Activated CD4-positive, CD25-positive, alpha-beta regulatory T cell treated with anti-CD3 and anti-CD28 coated beads, Interleukin-2, amount 50 U/mL, for 72 hours (primary cell): ENCODE measurements around the gene NRP2.

Experiments used
- DNase-seq: peaks from one replicate; pipeline ENCODE4 v3.0.0; 2021

NRP2 gene

GRCh38 chr2:205682239-205682970 lies at the start of gene NRP2:
NRP2 (plus strand) TSS chr2:205682501; CDS start chr2:205683291, 790 bp downstream.
- DNase-seq: peak; percentile 37

- no peak for DNase-seq
Measured at GRCh38 chr2:205633994-205634393, 48.3 kb upstream of the NRP2 start.

- no peak for DNase-seq
Measured at GRCh38 chr2:205636549-205637319, 45.6 kb upstream of the NRP2 start.

GRCh38 chr2:205637320-205637602 lies 45.0 kb upstream of the NRP2 start:
- DNase-seq: no peak

- DNase-seq: no peak
Measured at GRCh38 chr2:205637779-205638503, 44.4 kb upstream of the NRP2 start.

- no peak for DNase-seq
Measured at GRCh38 chr2:205640716-205641115, 41.6 kb upstream of the NRP2 start.

GRCh38 chr2:205642599-205643356 lies 39.5 kb upstream of the NRP2 start:
- no peak for DNase-seq

GRCh38 chr2:205643391-205643885 lies 38.9 kb upstream of the NRP2 start:
- no peak for DNase-seq

GRCh38 chr2:205644018-205644417 lies 38.3 kb upstream of the NRP2 start:
- no peak for DNase-seq

GRCh38 chr2:205646680-205647079 lies 35.6 kb upstream of the NRP2 start:
- no peak for DNase-seq

- DNase-seq: no peak
Measured at GRCh38 chr2:205650450-205650849, 31.9 kb upstream of the NRP2 start.

GRCh38 chr2:205650931-205651330 lies 31.4 kb upstream of the NRP2 start:
- no peak for DNase-seq

GRCh38 chr2:205651719-205652118 lies 30.6 kb upstream of the NRP2 start:
- no peak for DNase-seq

- DNase-seq: no peak
Measured at GRCh38 chr2:205654878-205655605, 27.3 kb upstream of the NRP2 start.

GRCh38 chr2:205655779-205656456 lies 26.4 kb upstream of the NRP2 start:
- no peak for DNase-seq

GRCh38 chr2:205656461-205656860 lies 25.8 kb upstream of the NRP2 start:
- no peak for DNase-seq

GRCh38 chr2:205656941-205657340 lies 25.4 kb upstream of the NRP2 start:
- no peak for DNase-seq

- no peak for DNase-seq
Measured at GRCh38 chr2:205657579-205657978, 24.7 kb upstream of the NRP2 start.

GRCh38 chr2:205658068-205658467 lies 24.2 kb upstream of the NRP2 start:
- DNase-seq: no peak

GRCh38 chr2:205658572-205658971 lies 23.7 kb upstream of the NRP2 start:
- DNase-seq: no peak

- DNase-seq: no peak
Measured at GRCh38 chr2:205659922-205660321, 22.4 kb upstream of the NRP2 start.
